HCEC 1CT (cell line): ENCODE results near the gene USP47.

Source experiments
- DNase-seq: peaks from one replicate; pipeline ENCODE4 v3.0.0-alpha.2; 2017

USP47 gene

GRCh38 chr11:11982461-11982860 lies 140.7 kb downstream of the USP47 start:
- DNase-seq: no peak

GRCh38 chr11:11982975-11983374 lies 141.2 kb downstream of the USP47 start:
- DNase-seq: peak; percentile 69

GRCh38 chr11:11983427-11983826 lies 141.7 kb downstream of the USP47 start:
- DNase-seq: no peak

- no peak for DNase-seq
Observed at GRCh38 chr11:11984563-11984962, 142.8 kb downstream of the USP47 start.

- peak; percentile 86 for DNase-seq
Observed at GRCh38 chr11:11985016-11985715, 143.4 kb downstream of the USP47 start.

- DNase-seq: no peak
Observed at GRCh38 chr11:11985954-11986949, 144.5 kb downstream of the USP47 start.

GRCh38 chr11:11987503-11988022 lies 145.8 kb downstream of the USP47 start:
- peak; percentile 80 for DNase-seq

- peak; percentile 80 for DNase-seq
Observed at GRCh38 chr11:11988099-11988651, 146.4 kb downstream of the USP47 start.

- DNase-seq: no peak
Observed at GRCh38 chr11:11988681-11989261, 147.0 kb downstream of the USP47 start.

- no peak for DNase-seq
Observed at GRCh38 chr11:11989774-11990744, 148.3 kb downstream of the USP47 start.

GRCh38 chr11:11992257-11993212 lies 150.8 kb downstream of the USP47 start:
- DNase-seq: no peak

- peak; percentile 80 for DNase-seq
Observed at GRCh38 chr11:11993839-11994238, 152.1 kb downstream of the USP47 start.

GRCh38 chr11:11995601-11996000 lies 153.8 kb downstream of the USP47 start:
- DNase-seq: no peak

- no peak for DNase-seq
Observed at GRCh38 chr11:11996321-11997048, 154.7 kb downstream of the USP47 start.

GRCh38 chr11:11997049-11997322 lies 155.2 kb downstream of the USP47 start:
- no peak for DNase-seq

- peak; percentile 94 for DNase-seq
Observed at GRCh38 chr11:11998091-11998781, 156.5 kb downstream of the USP47 start.

GRCh38 chr11:12001186-12001585 lies 159.4 kb downstream of the USP47 start:
- no peak for DNase-seq

- no peak for DNase-seq
Observed at GRCh38 chr11:12003336-12003735, 161.6 kb downstream of the USP47 start.

GRCh38 chr11:12003815-12004214 lies 162.0 kb downstream of the USP47 start:
- no peak for DNase-seq
